GM21423 (cell line): ENCODE measurements around the gene ASB1.

Source experiments
- ATAC-seq: cut with Tn5 transposase; IDR thresholded peaks from one replicate; pipeline ENCODE4 v1.9.1; 2021; ENCODE audit warnings: mild to moderate bottlenecking, moderate library complexity; ENCODE audit not compliant: unreplicated experiment

ASB1 gene

DNA sequence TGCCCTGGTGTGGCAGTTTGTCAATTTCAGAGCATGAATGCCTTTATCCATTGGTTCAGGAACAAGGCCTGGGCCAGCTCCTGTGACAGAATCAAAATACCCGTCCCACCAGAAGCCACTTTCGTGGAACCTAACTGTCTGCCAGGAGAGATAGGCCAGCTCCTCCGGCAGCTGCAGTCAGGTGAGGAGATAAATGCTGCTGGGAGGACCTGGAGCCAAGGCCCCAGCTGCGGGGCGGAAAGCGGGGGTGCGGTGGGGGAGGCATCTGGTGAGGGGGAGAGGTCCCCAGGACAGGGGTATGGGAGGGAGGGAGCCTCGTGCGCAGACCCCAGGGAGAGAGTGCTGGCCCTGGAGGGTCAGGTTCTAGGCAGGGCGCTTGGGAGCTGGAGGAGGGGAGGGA, 4.4 kb upstream of the ASB1 start:
- ATAC-seq: no peak

DNA sequence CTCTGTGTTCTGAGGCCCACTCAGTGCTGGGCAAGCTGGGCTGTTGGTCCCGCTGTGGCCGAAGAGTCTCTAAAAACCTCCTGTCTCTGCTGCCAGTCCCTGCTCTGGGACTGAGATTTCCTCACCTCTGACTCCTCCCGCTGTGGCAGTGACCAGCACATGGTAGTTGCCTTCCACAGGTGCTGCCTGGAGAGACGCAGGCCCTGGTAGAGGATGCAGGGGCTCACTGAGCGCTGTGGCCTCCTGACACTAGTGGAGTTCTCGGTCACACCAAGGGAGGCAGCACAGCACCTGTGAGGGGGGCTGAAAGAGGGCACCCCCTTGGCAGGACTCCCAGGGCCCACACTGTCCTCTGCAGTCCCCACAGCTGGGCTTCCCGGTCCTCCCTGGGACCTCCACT, 3.8 kb upstream of the ASB1 start:
- no peak for ATAC-seq

DNA sequence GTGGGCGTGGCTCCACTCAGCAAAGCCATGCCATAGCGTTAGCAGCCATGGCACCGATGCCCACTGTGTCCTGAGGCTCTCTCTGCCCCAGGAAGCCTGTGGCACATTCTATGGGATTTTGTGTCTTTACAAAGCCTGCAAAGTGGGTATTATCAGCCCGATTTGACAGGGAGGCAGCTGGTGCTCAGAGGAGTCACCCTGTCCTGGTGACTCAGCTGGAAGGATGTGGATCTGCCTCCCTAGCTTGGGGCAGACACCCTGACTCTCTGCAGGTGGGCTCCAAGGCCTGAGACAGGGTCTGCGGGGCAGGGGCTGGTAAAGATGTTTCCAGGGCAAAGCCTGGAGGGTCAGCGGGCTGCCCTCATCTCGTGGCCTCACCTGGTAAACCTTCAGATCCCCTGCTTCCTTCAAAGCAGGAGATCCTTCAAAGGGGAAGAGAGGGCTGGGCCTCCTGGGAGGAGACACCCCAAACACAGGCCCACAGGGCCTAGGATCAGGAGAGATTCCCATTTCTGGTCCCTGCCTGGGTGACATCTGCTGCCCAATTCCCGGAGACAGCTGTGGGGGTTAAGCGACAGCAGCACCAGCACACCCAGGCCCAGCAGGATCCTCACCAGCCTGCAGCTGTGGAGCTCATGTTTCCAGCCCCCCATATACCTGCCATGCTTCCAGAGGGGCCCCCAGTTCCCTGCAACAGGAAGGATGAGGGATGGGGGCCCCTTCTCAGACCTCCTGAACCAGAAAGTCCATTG, 3.0 kb upstream of the ASB1 start:
- ATAC-seq: no peak

DNA sequence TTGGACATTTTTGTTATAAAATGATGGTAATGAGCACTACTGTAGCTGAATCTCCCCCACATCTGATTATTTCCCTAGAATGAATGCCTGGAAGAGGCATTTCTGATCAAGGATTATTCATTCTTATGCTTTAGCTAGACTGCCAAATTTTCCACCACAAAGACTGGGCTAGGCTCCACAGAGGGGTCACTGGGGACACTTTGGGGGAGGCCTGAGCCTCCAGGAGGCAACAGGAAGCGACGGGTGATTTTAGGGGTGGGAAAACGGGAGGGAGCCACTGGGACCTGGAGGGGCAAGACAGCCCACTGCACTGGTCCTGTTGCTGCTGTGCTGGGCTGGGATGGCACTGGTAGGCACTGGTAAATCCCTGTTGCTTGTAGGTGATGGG, 2.4 kb upstream of the ASB1 start:
- no peak for ATAC-seq

DNA sequence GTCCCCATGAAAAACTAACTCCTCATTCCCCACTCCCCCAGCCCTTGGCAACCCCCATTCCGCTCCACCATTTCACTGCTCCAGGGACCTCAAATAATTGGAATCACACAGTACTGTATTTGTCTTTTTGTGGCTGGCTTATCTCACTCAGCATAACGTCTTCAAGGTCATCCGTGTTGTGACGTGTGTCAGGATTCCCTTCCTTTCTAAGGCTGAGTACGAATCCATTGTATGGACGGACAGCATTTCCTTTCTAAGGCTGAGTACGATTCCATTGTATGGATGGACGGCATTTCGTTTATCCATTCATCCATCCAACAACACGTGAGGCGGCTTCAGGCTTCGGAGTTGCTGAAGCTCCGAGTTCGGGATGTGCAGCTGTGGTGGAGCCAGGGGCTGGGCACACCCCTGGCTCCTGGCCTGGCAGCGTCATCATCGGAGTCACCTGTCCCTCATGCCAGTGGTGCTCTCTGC, 1.2 kb upstream of the ASB1 start:
- no peak for ATAC-seq

DNA sequence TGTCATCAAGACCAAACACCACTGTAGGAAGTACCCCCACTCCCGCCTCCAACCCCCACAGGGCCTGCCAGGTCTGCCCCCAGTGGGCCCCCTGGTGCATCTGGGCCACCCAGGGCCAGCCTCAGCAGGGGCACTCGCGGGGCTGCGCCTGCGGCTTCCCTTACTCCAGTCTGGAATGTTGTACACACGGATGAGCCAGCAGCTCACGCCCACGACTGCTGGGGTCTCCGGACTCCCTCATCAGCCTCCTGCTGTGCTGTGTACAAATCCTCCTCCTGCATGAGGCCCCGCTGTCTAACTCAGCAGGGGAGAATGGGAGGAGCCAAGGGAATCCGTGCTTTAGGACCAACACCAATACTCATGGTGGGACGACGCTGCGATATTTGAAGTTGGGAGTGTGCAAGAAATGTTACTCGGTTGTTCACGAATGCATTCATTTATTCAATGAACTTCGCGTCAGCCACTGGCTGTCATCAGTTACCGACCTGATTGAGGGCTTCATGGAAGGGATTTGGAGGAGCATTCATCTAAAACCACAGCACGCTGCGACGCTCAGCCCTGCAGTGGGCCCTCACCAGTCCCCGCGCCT, 654 bp upstream of the ASB1 start:
- ATAC-seq: peak; percentile 5

DNA sequence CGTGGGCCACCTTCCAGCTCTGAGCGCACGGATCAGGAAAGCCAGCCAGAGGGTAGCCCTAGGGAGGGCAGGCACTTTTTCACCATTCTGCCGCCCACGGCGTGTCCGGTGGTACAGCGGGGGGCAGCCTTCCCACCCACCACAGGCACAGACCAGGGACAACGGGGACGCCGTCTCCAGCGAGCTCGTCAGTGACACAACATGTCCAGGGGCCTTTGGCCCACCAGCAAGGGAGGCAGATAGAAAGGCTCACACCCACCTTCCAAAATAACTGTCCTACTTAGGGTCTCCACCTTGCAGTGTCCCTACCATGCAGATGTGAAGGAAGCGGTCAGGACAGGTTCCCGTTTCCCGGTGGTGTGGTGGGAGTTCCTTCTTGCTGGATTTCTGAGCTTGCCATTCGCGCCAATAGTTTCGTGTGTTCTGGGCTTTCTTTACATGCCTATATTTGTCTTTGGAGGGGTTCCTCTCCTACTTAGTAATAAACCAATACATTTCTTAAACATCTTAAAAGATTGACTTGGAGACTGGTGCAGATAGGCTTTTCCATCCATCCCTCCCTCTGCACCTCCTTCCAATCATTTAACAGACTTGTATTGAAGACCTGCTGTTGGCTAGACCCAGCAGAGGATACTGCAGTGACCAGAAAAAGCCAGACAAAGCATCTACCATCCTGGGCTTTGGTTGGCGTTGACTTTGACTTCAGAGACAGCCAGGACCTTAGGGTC, 872 bp downstream of the ASB1 start:
- ATAC-seq: peak; percentile 8

DNA sequence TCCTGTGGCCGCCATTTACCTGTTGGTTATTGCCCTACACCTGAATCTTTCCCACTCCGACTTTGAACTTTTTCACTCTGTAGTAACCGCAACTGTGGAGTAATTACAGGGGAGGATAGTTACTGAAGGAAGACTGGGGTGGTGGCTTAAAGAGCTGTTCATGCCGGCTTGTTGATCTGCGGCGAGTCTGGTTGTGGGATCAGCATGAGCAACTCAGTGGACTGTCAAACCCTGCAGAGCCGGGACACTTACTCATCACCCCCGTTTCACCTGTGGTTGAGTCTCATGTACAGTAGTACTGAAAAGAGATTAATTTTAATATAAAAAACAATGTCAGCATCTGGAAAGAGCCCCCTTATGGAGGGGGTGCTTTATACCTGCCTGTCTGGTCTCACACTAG, 2.1 kb downstream of the ASB1 start:
- no peak for ATAC-seq

DNA sequence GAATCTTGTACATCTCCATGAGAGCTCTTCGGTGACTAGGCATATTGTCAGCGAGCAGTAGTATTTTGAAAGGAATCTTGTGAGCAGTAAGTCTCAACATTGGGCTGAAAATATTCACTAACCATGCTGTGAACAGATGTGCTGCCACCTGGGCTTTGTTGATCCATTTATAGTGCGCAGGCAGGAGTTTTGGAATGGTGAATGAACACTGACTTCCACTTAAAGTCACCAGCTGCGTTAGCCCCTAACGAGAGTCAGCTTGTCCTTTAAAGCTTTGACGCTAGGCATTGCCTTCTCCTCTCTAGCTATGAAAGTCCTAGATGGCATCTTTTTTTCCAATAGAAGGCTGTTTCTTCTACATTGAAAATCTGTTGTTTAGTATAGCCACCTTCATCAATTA, 4.1 kb downstream of the ASB1 start:
- ATAC-seq: no peak

DNA sequence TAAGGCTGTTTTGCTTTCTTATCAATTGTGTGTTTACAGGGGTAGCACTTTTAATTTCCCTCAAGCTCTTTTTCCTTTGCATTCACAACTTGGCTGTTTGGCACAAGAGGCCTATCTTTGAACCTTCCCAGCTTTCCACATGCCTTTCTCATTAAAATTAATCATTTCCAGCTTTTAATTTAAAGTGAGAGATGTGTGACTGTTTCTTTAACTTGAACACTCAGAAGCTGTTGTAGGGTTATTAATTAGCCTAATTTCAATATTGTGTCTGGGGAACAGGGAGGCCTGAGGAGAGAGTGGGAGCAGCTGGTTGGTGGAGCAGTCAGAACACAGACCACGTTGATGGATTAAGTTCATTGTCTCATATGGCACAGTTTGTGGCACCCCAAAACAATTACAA, 4.7 kb downstream of the ASB1 start:
- no peak for ATAC-seq

DNA sequence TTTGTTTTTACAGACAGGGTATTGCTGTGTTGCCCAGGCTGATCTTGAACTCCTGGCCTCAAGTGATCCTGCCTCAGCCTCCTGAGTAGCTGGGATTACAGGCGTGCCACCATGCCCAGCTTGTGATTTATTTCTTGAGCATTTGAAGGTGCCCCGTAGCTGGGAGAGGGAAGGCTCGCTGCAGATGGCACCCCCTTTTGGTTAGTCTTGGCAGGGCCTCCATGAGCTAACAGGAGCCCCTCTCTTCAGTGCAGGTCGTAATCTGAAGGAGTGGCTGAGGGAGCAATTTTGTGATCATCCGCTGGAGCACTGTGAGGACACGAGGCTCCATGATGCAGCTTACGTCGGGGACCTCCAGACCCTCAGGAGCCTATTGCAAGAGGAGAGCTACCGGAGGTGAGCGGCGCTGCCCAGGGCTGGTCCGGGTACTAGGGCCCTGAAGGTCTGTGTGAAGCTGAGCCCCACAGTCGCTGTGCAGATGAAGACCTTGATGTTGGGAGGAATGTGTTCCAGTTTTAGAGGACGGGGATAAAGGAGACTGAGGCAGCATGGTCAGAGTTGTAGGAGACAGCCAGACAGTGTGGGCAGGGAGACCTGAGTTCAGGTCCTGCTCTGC, 6.7 kb downstream of the ASB1 start:
- no peak for ATAC-seq

DNA sequence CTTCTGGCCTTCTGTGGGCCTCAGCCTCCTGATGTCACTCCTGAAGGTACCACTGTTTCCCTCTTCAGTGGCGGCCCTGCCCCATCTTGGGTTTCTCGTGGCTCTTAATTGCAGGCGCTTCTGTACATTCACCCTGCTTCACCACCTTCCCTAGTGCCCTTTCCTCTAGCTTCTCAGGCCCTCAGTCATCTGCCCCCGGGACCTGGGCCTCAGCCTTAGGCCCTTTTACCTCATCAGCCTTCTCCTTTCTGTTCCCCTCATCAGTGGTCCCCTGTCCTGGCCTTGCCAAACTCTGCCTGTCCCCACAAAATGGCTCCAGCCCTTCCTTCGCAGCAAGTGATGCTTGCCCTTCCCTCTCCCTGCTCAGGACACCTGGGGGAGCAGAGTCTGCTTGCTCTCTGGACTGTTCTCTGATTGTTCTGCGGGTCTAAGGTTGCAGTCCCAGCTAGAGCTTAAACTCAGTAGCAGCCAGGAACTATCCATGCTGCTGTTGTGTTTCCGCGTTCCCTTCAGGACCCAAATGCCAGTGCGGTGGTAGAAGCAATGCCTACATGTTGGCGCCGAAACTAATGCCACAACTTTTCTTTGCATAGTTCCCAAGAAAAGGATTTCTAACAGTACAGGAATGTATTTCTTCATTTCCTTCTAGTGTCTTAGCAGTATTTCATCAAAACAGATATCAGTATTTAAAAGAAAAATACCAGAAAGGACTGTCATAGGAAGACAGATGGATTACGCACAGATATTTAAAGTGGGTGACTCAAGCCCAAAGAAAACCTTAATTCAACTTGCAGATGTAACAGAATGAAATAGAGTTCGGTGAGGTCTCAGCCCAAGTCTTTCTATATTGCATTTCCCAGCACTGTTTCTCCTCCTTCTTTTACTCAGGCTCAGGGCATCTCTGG, 7.5 kb downstream of the ASB1 start:
- no peak for ATAC-seq

DNA sequence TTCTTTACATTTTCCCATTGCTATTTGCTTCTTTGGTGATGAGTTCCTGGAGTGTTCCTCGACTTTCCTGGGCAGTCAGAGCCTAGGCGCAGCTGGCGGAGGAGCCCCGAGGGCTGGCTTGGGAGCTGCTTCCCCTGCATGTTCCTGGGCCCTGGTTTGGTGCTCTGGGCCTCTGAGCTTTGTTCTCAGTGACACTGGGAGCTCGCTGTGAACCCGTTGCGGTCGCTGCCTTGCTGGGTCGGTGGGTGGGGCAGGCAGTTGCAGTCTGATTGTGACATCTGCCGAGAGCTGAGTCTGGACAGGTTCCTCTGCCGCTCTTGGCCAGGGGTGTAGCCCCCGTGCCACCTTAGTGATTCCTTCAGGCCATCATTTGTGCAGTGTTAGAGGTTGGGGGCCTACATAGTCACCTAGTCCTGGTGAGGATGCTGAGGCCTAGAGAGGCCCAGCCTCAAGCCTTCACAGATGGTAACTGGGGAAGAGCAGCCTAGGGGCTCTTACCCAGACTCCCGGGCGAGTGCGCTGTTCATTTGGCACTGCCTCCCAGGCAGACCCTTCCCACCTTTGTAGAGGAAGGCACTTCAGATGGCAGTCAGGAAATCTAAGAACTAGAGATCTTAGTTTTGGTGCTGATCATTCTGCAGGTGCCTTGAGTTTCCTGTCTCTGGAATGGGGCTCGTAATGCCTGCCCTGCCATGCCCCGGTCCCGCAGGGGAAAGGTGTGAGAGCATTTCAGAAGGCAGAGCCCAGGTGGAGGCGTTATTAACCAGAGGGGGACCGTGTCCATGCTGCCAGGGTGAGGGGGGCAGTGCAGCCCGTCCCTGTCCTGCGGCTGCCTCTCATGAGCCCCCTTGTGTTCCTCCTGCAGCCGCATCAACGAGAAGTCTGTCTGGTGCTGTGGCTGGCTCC, 8.4 kb downstream of the ASB1 start:
- ATAC-seq: no peak

DNA sequence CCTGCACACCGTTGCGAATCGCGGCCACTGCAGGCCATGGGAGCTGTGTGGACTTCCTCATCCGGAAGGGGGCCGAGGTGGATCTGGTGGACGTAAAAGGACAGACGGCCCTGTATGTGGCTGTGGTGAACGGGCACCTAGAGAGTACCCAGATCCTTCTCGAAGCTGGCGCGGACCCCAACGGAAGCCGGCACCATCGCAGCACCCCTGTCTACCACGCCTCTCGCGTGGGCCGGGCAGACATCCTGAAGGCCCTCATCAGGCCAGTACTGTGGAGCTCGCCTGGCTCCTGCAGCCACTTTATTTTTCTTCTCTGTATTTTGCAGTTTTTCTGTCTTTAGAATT, 9.0 kb downstream of the ASB1 start:
- no peak for ATAC-seq

DNA sequence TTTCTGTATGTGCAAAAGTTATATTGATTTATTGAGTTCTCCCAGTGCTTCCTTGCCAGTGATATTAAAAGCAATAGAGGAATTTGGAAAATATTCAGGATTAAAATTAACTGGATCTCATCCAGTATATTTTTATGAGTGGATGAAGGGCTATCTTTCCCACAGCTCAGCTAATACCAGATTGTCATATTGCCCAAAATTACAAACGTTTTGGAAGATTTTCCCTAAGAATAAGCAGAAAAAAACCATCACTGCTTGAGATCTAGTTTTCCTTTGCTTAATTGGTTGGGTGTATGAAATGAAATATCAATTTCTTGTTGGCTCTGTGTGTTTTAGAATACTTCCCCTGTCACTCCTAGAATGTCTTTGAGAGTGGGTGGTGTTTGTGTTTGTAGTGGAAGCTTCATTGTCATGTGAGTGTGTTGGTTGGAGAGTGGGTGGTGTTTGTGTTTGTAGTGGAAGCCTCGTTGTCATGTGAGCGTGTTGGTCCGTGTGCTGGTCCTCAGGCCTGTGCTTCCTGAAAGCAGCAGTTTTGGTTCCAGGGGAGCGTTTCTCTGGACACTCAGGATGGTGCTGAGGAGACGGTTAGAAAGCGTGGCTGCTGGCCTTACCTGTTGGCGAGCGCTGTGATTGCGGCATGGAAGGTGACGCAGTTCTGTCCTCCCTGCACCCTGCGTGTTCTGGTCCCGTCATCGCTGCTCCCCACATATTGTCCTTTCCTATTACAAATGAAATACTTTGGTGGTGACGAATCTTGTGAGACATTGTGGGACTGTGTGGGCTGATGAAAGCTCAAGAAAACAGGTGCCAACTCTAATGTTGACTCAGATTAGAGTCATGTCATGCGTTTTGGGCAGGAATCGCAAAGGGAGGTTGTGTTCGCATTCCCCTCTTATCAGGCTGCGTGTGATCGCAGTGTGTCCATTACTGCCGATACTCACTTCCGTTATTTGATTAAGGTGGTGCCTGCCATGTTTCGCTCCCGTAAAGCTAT, 12.4 kb downstream of the ASB1 start:
- ATAC-seq: no peak

DNA sequence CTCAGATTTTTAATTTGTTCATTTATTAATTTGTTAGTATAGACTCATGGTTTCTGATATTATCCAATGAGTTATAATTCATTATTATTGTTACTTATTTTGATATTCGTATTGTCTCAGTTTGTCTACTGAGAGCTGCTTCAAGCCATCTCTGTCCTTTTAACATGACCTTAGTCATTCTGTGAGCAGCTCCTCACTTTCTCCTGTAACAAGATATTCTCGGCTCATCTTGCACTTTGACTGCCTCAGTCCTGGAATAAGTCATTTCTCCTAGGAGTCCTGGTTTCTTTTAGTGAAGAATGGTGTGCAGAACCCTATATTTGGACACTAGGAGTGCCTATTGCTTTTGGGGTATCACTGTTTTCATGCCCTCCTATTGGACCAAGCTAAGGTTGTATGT, 13.2 kb downstream of the ASB1 start:
- ATAC-seq: no peak

DNA sequence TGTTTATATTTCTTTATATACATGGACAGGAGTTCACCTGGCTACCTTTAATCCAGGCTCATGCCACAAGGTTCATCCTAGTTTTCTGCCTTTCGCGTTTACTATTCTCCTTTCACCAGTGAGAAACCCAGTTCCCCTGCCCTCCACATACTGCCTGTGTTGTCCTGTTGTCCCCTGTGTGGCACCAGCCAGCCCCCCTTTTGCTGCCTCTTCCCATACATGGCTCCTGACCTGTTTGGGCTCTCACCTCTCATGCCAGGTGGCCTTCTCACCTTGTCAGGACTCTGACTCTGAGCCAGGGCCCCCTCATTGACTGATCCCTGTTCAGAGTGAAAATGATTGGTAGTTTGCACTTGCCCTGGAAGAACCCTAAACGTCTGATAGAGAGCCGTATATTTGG, 13.6 kb downstream of the ASB1 start:
- no peak for ATAC-seq

DNA sequence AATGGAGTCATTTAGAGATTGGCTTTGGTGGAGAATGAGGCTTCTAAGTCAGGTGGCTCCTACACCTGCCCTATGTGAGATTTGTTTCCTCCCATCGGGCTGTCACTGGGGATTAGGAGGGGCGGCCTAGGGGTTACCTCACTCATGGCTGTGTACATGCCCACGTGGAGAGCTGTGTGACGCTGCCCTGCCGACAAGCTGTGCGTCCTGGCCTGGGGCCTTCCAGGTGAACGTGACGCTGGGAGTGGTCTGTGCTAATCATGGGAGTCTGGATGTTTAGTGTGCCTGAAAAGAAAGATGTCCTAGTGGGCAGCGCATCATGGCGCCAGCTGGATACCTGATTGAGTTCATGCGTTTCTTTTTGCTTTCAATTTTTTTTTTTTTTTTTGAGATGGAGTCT, 14.0 kb downstream of the ASB1 start:
- no peak for ATAC-seq
